HepG2 (cell line): Measurements from ENCODE around the gene KIAA1755. TPM values are rescaled to one million over a fixed set of nuclear protein-coding genes. Genes with fewer than 3 reads are reported as not detected.

Experiments
- ATAC-seq: fragments of 200-7000 bp; cut with Tn5 transposase; 3 replicates; pipeline ENCODE4 v1.9.1; 2020; ENCODE audit warnings: mild to moderate bottlenecking, moderate library complexity
- BruUV-seq: library from RNA; stranded (reverse); fragments of 400-500 nt; replicated peaks from 2 replicates; lab custom pipeline; 2021; lab: Mats Ljungman, UMichigan
- CTCF ChIA-PET: fragments of 300-600 bp; formaldehyde crosslinking; extraction: SDS; loops from one replicate; lab custom pipeline; 2021; ENCODE audit warnings: low total read pairs, inconsistent platforms, low intra/inter-chr PET ratio; lab: Yijun Ruan, JAX
- POLR2A ChIA-PET: fragments of 350-600 bp; sonication (Branson Sonifier 250); formaldehyde crosslinking; loops from one replicate; lab custom pipeline; 2020; ENCODE audit warnings: antibody characterized with exemption, inconsistent platforms; lab: Yijun Ruan, JAX
- DNase-seq: peaks from one replicate; pipeline ENCODE4 v3.0.0-alpha.2; 2015; ENCODE audit warnings: low spot score
- FAIRE-seq: peaks from 3 replicates; lab custom pipeline; 2011; peaks lifted over from hg19 to GRCh38; lab: Jason Lieb, UNC
- H2AFZ ChIP-seq: one replicate; pipeline ENCODE4 v1.6.1; 2011; ENCODE audit warnings: low read length, inconsistent platforms
- H3K27ac ChIP-seq: fragments of 300-600 bp; 3 replicates; pipeline ENCODE4 v1.8.0; 2011; ENCODE audit warnings: mixed run types, mild to moderate bottlenecking, mixed read lengths, low read length, inconsistent platforms; ENCODE audit not compliant: insufficient read depth; ENCODE audit errors: extremely low read length
- H3K27me3 ChIP-seq, 2 experiments: fragments of 200-600 bp in 1 of 2; 2 replicates in 1 of 2; 3 replicates in 1 of 2; pipeline versions ENCODE4 v1.6.0 to v1.8.0; 2011; ENCODE audit warnings: low read length in 2 of 2, mild to moderate bottlenecking in 2 of 2, moderate library complexity in 2 of 2, inconsistent platforms in 1 of 2; ENCODE audit not compliant: insufficient read depth in 2 of 2, control insufficient read depth in 1 of 2
- H3K36me3 ChIP-seq, 2 experiments: fragments of 200-600 bp in 1 of 2; replicated peaks in 1 of 2; 2 replicates in 1 of 2; 3 replicates in 1 of 2; pipeline versions ENCODE4 v1.5.1 to v1.8.0; 2011; ENCODE audit warnings: low read length in 2 of 2, inconsistent platforms in 1 of 2; ENCODE audit not compliant: insufficient read depth in 2 of 2, control insufficient read depth in 1 of 2
- H3K4me1 ChIP-seq: 2 replicates; pipeline ENCODE4 v1.5.1; 2012; ENCODE audit warnings: low read length, inconsistent platforms; ENCODE audit not compliant: insufficient read depth
- H3K4me2 ChIP-seq: 2 replicates; pipeline ENCODE4 v1.6.0; 2011; ENCODE audit warnings: low read depth, low read length, inconsistent platforms
- H3K4me3 ChIP-seq, 3 experiments: fragments of 200-600 bp in 1 of 3; sonication (generic), shearing (Covaris generic) in 1 of 3; replicated peaks in 1 of 3; 2 replicates each; pipeline ENCODE4 v1.5.1; 2011 to 2016; ENCODE audit warnings: low read length in 3 of 3, inconsistent platforms in 2 of 3, low read depth in 2 of 3, mild to moderate bottlenecking in 2 of 3, control low read depth in 1 of 3, mixed read lengths in 1 of 3; ENCODE audit not compliant: insufficient read depth in 1 of 3
- H3K79me2 ChIP-seq: one replicate; pipeline ENCODE4 v1.6.1; 2011; ENCODE audit warnings: low read length, inconsistent platforms; ENCODE audit not compliant: insufficient read depth
- H3K9ac ChIP-seq: 2 replicates; pipeline ENCODE4 v1.6.0; 2011; ENCODE audit warnings: mild to moderate bottlenecking, low read depth, low read length, inconsistent platforms; ENCODE audit not compliant: insufficient read depth
- H3K9me3 ChIP-seq: 2 replicates; pipeline ENCODE4 v1.5.1; 2012; ENCODE audit warnings: mild to moderate bottlenecking, low read length
- H4K20me1 ChIP-seq: 2 replicates; pipeline ENCODE4 v1.6.0; 2011; ENCODE audit warnings: inconsistent platforms, mild to moderate bottlenecking, low read length, moderate library complexity; ENCODE audit not compliant: insufficient read depth
- ATF5 ChIP-seq: sonication (generic); formaldehyde crosslinking; IDR thresholded peaks from 2 replicates; pipeline ENCODE4 v1.4.0; 2020; ENCODE audit warnings: mild to moderate bottlenecking, low read depth, missing genetic modification reagents
- FLYWCH1 ChIP-seq: sonication (generic); formaldehyde crosslinking; IDR thresholded peaks from 2 replicates; pipeline ENCODE4 v1.8.1; 2023; ENCODE audit warnings: mild to moderate bottlenecking, missing genetic modification reagents
- HDAC1 ChIP-seq: sonication (generic); formaldehyde crosslinking; IDR thresholded peaks from 2 replicates; pipeline ENCODE4 v1.5.1; 2020; ENCODE audit warnings: mild to moderate bottlenecking, missing genetic modification reagents
- HINFP ChIP-seq: sonication (generic); formaldehyde crosslinking; IDR thresholded peaks from 2 replicates; pipeline ENCODE4 v1.4.0; 2020; ENCODE audit warnings: low read depth, mild to moderate bottlenecking, missing genetic modification reagents
- IRF1 ChIP-seq: sonication (generic); formaldehyde crosslinking; IDR thresholded peaks from 2 replicates; pipeline ENCODE4 v1.4.0; 2020; ENCODE audit warnings: low read depth, mild to moderate bottlenecking, missing genetic modification reagents
- KLF6 ChIP-seq: IDR thresholded peaks from 2 replicates; pipeline ENCODE4 v1.8.0; 2016; ENCODE audit warnings: missing biosample characterization, missing genetic modification reagents
- MED1 ChIP-seq: sonication (generic); formaldehyde crosslinking; IDR thresholded peaks from 2 replicates; pipeline ENCODE4 v1.4.0; 2020; ENCODE audit warnings: missing genetic modification reagents
- TMF1 ChIP-seq: sonication (generic); formaldehyde crosslinking; IDR thresholded peaks from 2 replicates; pipeline ENCODE4 v1.8.1; 2022; ENCODE audit warnings: low read depth, missing genetic modification reagents
- TP53 ChIP-seq: sonication (generic); formaldehyde crosslinking; conservative IDR thresholded peaks from 2 replicates; pipeline ENCODE4 v1.4.0; 2020; ENCODE audit warnings: missing genetic modification reagents
- ZFP62 ChIP-seq: sonication (generic); formaldehyde crosslinking; IDR thresholded peaks from 2 replicates; pipeline ENCODE4 v1.4.0; 2020; ENCODE audit warnings: missing genetic modification reagents
- ZHX1 ChIP-seq: sonication (generic); formaldehyde crosslinking; IDR thresholded peaks from 2 replicates; pipeline ENCODE4 v1.8.1; 2022; ENCODE audit warnings: low read depth, mild to moderate bottlenecking, missing genetic modification reagents
- ZNF235 ChIP-seq: sonication (generic); formaldehyde crosslinking; IDR thresholded peaks from 2 replicates; pipeline ENCODE4 v1.8.1; 2023; ENCODE audit warnings: mild to moderate bottlenecking, missing genetic modification reagents, borderline replicate concordance
- ZNF34 ChIP-seq: sonication (generic); formaldehyde crosslinking; IDR thresholded peaks from 2 replicates; pipeline ENCODE4 v1.4.0; 2020; ENCODE audit warnings: mild to moderate bottlenecking, missing genetic modification reagents, borderline replicate concordance
- ZNF530 ChIP-seq: sonication (generic); formaldehyde crosslinking; IDR thresholded peaks from 2 replicates; pipeline ENCODE4 v1.5.0; 2020; ENCODE audit warnings: low read depth, mild to moderate bottlenecking, missing genetic modification reagents
- ZSCAN5A ChIP-seq: sonication (generic); formaldehyde crosslinking; IDR thresholded peaks from 2 replicates; pipeline ENCODE4 v1.8.0; 2022; ENCODE audit warnings: mild to moderate bottlenecking, missing genetic modification reagents, borderline replicate concordance
- WGBS: methylation state at CpG from one replicate; pipeline ENCODE4 v1.1.6; 2017; ENCODE audit warnings: low lambda C conversion rate; 5-methylcytosine and 5-hydroxymethylcytosine counted together
- in situ Hi-C: cut with HindIII; loops from 2 replicates; pipeline ENCODE4 v1.10.0; 2017; ENCODE audit warnings: low pct_unique_long_range_greater_than_20kb; ENCODE audit not compliant: extremely low pct_ligation_motif_present
- intact Hi-C: fragments of 100-400 bp; cut with micrococcal nuclease; formaldehyde crosslinking; loops from one replicate; pipeline ENCODE4 v1.10.0; 2022; ENCODE audit not compliant: unreplicated experiment
- polyA plus RNA-seq, 8 experiments: library from polyadenylated mRNA; depleted of rRNA in 3 of 8; stranded (reverse) in 7 of 8; unstranded in 1 of 8; fragments of >200 nt; fragmentation: Illumina TruSeq in 4 of 8; extraction: Trizol in 4 of 8; gene quantifications; 2 replicates each; pipeline versions ENCODE4 v1.2.1 to v1.2.3, GENCODE V29; 2011 to 2016; ENCODE audit warnings: low read depth in 4 of 8, missing spikeins in 1 of 8, mixed read lengths in 1 of 8; ENCODE audit not compliant: insufficient read depth in 1 of 8
- total RNA-seq, 5 experiments: library from RNA; depleted of rRNA; stranded (reverse); fragments of >200 nt; fragmentation: Illumina TruSeq; extraction: Trizol; gene quantifications; 2 replicates each; pipeline ENCODE4 v1.2.3, GENCODE V29; 2016; ENCODE audit warnings: low read depth in 1 of 5

KIAA1755 gene
- total and polyA plus RNA-seq, 2 of the 13 experiments (the other 11 are each of a cell fraction or from before 2014, with no cell fraction given), result 0.04 TPM; not detected in 1

GRCh38 chr20:38246357-38247165 is 14.0 kb downstream of the KIAA1755 start:
- 45% methylated on average over 14 of the region's 14 CpGs for WGBS
- H3K4me2 ChIP-seq, result no peak overlapping the region
- ATAC-seq, result peak; percentile 32; the same call in 2 of the 3 replicates
- no peaks in the 10 kb centered on the region for H3K27me3 ChIP-seq
- no TSS peak for BruUV-seq
- H3K79me2 ChIP-seq, result no peaks in the 10 kb centered on the region
- FAIRE-seq, result no peak
- in situ Hi-C loops (no loop called here), intact Hi-C loops (no loop called here)
- H3K36me3 ChIP-seq, result no peaks in the 10 kb centered on the region
- H3K27ac ChIP-seq, result no peak overlapping the region
- no peaks in the 10 kb centered on the region for H3K4me1 ChIP-seq
- H3K9ac ChIP-seq, result no peak overlapping the region
- H3K4me3 ChIP-seq, result no peak overlapping the region
- POLR2A ChIA-PET, result no interaction called here
- CTCF ChIA-PET, result no interaction called here
- H4K20me1 ChIP-seq, result no peaks in the 10 kb centered on the region
- no peak overlapping the region for H2AFZ ChIP-seq
- peaks cover 28% of the 10 kb centered on the region for H3K9me3 ChIP-seq
- DNase-seq, result no peak
- no peak for TF ChIP-seq TMF1 (CRISPR knock-in tag)
- TF ChIP-seq ZNF34 (CRISPR knock-in tag), result no peak
- TF ChIP-seq HINFP, result no peak
- TF ChIP-seq ZHX1 (CRISPR knock-in tag), result no peak
- TF ChIP-seq ZNF235 (CRISPR knock-in tag), result no peak
- TF ChIP-seq FLYWCH1 (CRISPR knock-in tag), result no peak
- no peak for TF ChIP-seq TP53
- no peak for TF ChIP-seq MED1 (CRISPR knock-in tag)
- TF ChIP-seq ZFP62 (CRISPR knock-in tag), result no peak
- no peak for TF ChIP-seq KLF6 (CRISPR knock-in tag)
- TF ChIP-seq ATF5, result no peak
- no peak for TF ChIP-seq ZNF530 (CRISPR knock-in tag)
- no peak for TF ChIP-seq HDAC1 (CRISPR knock-in tag)
- no peak for TF ChIP-seq IRF1 (CRISPR knock-in tag)
- no peak for TF ChIP-seq ZSCAN5A (CRISPR knock-in tag)
